NCI-H82 (cell line): ENCODE data around the gene HOMER2.
"Not testable (repeated sequence)": the region's sequence is repeated elsewhere in the genome, so short reads cannot be mapped to it uniquely, and the experiment has no call there.

Experiments
- DNase-seq: peaks from one replicate; lab custom pipeline; 2025; lab: John Stamatoyannopoulos, UW

Gene HOMER2

GRCh38 chr15:82952158-82953081 is at the start of gene HOMER2:
TSS of gene HOMER2 (minus strand) at chr15:82952720. CDS start at chr15:82952535, 185 bp downstream.
- DNase-seq = peak; percentile 84

GRCh38 chr15:83000672-83001031 is 48.1 kb upstream of the HOMER2 start:
- not testable (repeated sequence) for DNase-seq

- peak; percentile 83 for DNase-seq
Measured at GRCh38 chr15:82999905-83000671, 47.6 kb upstream of the HOMER2 start.

GRCh38 chr15:82999426-82999825 is 46.9 kb upstream of the HOMER2 start:
- no peak for DNase-seq

- DNase-seq = peak; percentile 32
Measured at GRCh38 chr15:82995938-82996337, 43.4 kb upstream of the HOMER2 start.

- peak; percentile 90 for DNase-seq
Measured at GRCh38 chr15:82995076-82995475, 42.6 kb upstream of the HOMER2 start.

GRCh38 chr15:82993144-82993543 is 40.6 kb upstream of the HOMER2 start:
- no peak for DNase-seq

- DNase-seq = peak; percentile 30
Measured at GRCh38 chr15:82992436-82992998, 40.0 kb upstream of the HOMER2 start.

- DNase-seq = no peak
Measured at GRCh38 chr15:82986442-82986780, 33.9 kb upstream of the HOMER2 start.

GRCh38 chr15:82985688-82986441 is 33.3 kb upstream of the HOMER2 start, which contains the start of gene RAMAC:
TSS of gene RAMAC (plus strand) at chr15:82986210. CDS start at chr15:82989019, 2,809 bp downstream.
- peak; percentile 98 for DNase-seq

- DNase-seq = no peak
Measured at GRCh38 chr15:82980981-82981380, 28.5 kb upstream of the HOMER2 start.

- DNase-seq = no peak
Measured at GRCh38 chr15:82979726-82980125, 27.2 kb upstream of the HOMER2 start.

- no peak for DNase-seq
Measured at GRCh38 chr15:82978438-82978837, 25.9 kb upstream of the HOMER2 start.

- no peak for DNase-seq
Measured at GRCh38 chr15:82977076-82977475, 24.6 kb upstream of the HOMER2 start.

GRCh38 chr15:82972990-82973389 is 20.5 kb upstream of the HOMER2 start:
- DNase-seq = no peak

- DNase-seq = no peak
Measured at GRCh38 chr15:82971218-82971984, 18.9 kb upstream of the HOMER2 start.

- no peak for DNase-seq
Measured at GRCh38 chr15:82970696-82971095, 18.2 kb upstream of the HOMER2 start.

GRCh38 chr15:82970078-82970686 is 17.7 kb upstream of the HOMER2 start:
- no peak for DNase-seq

GRCh38 chr15:82969353-82969752 is 16.8 kb upstream of the HOMER2 start:
- DNase-seq = no peak

- DNase-seq = no peak
Measured at GRCh38 chr15:82968066-82968465, 15.5 kb upstream of the HOMER2 start.

- no peak for DNase-seq
Measured at GRCh38 chr15:82966671-82967071, 14.2 kb upstream of the HOMER2 start.
